K562 (cell line): ENCODE results near the gene NAIF1. TPM values are rescaled to one million over a fixed set of nuclear protein-coding genes. Genes with fewer than 3 reads are reported as not detected.

ENCODE experiments used
- ARID2 ChIP-seq: fragments of 450-650 bp; IDR thresholded peaks from 2 replicates; pipeline ENCODE4 v1.6.1; 2017; ENCODE audit warnings: antibody characterized with exemption, mild to moderate bottlenecking
- CEBPG ChIP-seq, 3 experiments: fragments of 200-800 bp in 1 of 3; sonication (Bioruptor generic) in 1 of 3; sonication (generic) in 1 of 3; formaldehyde crosslinking in 1 of 3; IDR thresholded peaks in 2 of 3; conservative IDR thresholded peaks in 1 of 3; 2 replicates each; pipeline versions ENCODE4 v1.6.1 to v1.8.0; 2016 to 2022; ENCODE audit warnings: missing compliant biosample characterization in 2 of 3, missing genetic modification characterization in 2 of 3, mild to moderate bottlenecking in 1 of 3, missing genetic modification reagents in 1 of 3
- CXXC5 ChIP-seq: fragments of 250-450 bp; sonication (Bioruptor Pico); IDR thresholded peaks from 2 replicates; pipeline ENCODE4 v1.8.0; 2022; ENCODE audit warnings: inconsistent platforms, mild to moderate bottlenecking, moderate library complexity
- HNRNPL ChIP-seq: fragments of 200-400 bp; formaldehyde crosslinking; IDR thresholded peaks from 2 replicates; pipeline ENCODE4 v1.6.1; 2017; ENCODE audit warnings: low read depth, mild to moderate bottlenecking, low read length
- JUN ChIP-seq, 2 experiments: sonication (generic) in 1 of 2; formaldehyde crosslinking in 1 of 2; IDR thresholded peaks; 2 replicates each; pipeline versions ENCODE4 v1.6.1 to v1.8.0; 2012 to 2022; ENCODE audit warnings: borderline replicate concordance in 2 of 2, mild to moderate bottlenecking in 2 of 2, improper control_type of control experiment in 1 of 2, low read depth in 1 of 2, low read length in 1 of 2, missing genetic modification reagents in 1 of 2
- KLF10 ChIP-seq: fragments of 250-450 bp; sonication (Bioruptor Pico); IDR thresholded peaks from 2 replicates; pipeline ENCODE4 v1.6.1; 2021; ENCODE audit warnings: matching md5 sums
- MTA3 ChIP-seq: fragments of 450-650 bp; formaldehyde crosslinking; IDR thresholded peaks from 2 replicates; pipeline ENCODE4 v1.6.1; 2017; ENCODE audit warnings: mild to moderate bottlenecking, borderline replicate concordance
- NR3C1 ChIP-seq: sonication (generic); formaldehyde crosslinking; IDR thresholded peaks from 2 replicates; pipeline ENCODE4 v1.8.1; 2022; ENCODE audit warnings: missing genetic modification reagents
- PTBP1 ChIP-seq: fragments of 200-400 bp; formaldehyde crosslinking; IDR thresholded peaks from 2 replicates; pipeline ENCODE4 v1.6.1; 2017; ENCODE audit warnings: low read depth, low read length
- SMARCE1 ChIP-seq: fragments of 450-650 bp; IDR thresholded peaks from 2 replicates; pipeline ENCODE4 v1.7.1; 2016; ENCODE audit warnings: mild to moderate bottlenecking
- TOE1 ChIP-seq, 2 experiments: fragments of 450-650 bp in 1 of 2; sonication (generic) in 1 of 2; formaldehyde crosslinking in 1 of 2; IDR thresholded peaks; 2 replicates each; pipeline versions ENCODE4 v1.7.1 to v1.8.0; 2016 to 2022; ENCODE audit warnings: borderline replicate concordance in 2 of 2, mild to moderate bottlenecking in 2 of 2, antibody characterized with exemption in 1 of 2, inconsistent platforms in 1 of 2, low read depth in 1 of 2, missing genetic modification reagents in 1 of 2, moderate library complexity in 1 of 2
- ZNF146 ChIP-seq: IDR thresholded peaks from one replicate; pipeline ENCODE4 v1.6.1; 2018; ENCODE audit warnings: missing compliant biosample characterization; ENCODE audit not compliant: unreplicated experiment
- polyA plus RNA-seq, 8 experiments: library from polyadenylated mRNA; depleted of rRNA in 4 of 8; stranded (reverse) in 5 of 8; unstranded in 3 of 8; fragments of >200 nt; fragmentation: Nextera tagmentation in 2 of 8; fragmentation: Illumina TruSeq in 1 of 8; extraction: Ambion mirVana in 2 of 8; extraction: Trizol in 1 of 8; gene quantifications; 2 replicates each; pipeline versions ENCODE4 v1.2.1 to v1.2.3, GENCODE V29; 2011 to 2014; ENCODE audit warnings: inconsistent platforms in 1 of 8, missing spikeins in 1 of 8
- total RNA-seq, 7 experiments: library from RNA; depleted of rRNA in 6 of 7; stranded (reverse); fragments of >200 nt in 6 of 7; fragmentation: Illumina TruSeq in 2 of 7; extraction: Trizol in 2 of 7; gene quantifications; 2 replicates each; pipeline versions ENCODE4 v1.2.1 to v1.2.3, GENCODE V29; 2011 to 2021; ENCODE audit warnings: low replicate concordance in 1 of 7
- TF ChIP-seq, protein P1 (sequence below): fragments of 250-450 bp; sonication (Bioruptor Pico); IDR thresholded peaks from 2 replicates; pipeline ENCODE4 v1.5.0; 2020; ENCODE audit warnings: mild to moderate bottlenecking
- TF ChIP-seq, protein P2 (sequence below): fragments of 200-400 bp; formaldehyde crosslinking; IDR thresholded peaks from 2 replicates; pipeline ENCODE4 v1.6.1; 2017; ENCODE audit warnings: mild to moderate bottlenecking, low read depth, low read length, moderate library complexity
- TF ChIP-seq, protein P3 (sequence below): fragments of 250-450 bp; sonication (Bioruptor Pico); IDR thresholded peaks from 2 replicates; pipeline ENCODE4 v1.8.0; 2022; ENCODE audit warnings: moderate library complexity, mild to moderate bottlenecking, inconsistent platforms
- TF ChIP-seq, protein P4 (sequence below): fragments of 250-450 bp; sonication (Bioruptor Pico); IDR thresholded peaks from 2 replicates; pipeline ENCODE4 v1.5.1; 2021; ENCODE audit warnings: mild to moderate bottlenecking
- TF ChIP-seq, protein P5 (sequence below): IDR thresholded peaks from 3 replicates; pipeline ENCODE4 v1.6.1; 2011; ENCODE audit warnings: borderline replicate concordance, mild to moderate bottlenecking; ENCODE audit not compliant: insufficient read length, insufficient read depth

The NAIF1 gene
- total and polyA plus RNA-seq, 9 of the 15 experiments (the other 6 are each of a cell fraction or from before 2014, with no cell fraction given) = 4.8 to 26.6 (median 17.2) TPM

DNA sequence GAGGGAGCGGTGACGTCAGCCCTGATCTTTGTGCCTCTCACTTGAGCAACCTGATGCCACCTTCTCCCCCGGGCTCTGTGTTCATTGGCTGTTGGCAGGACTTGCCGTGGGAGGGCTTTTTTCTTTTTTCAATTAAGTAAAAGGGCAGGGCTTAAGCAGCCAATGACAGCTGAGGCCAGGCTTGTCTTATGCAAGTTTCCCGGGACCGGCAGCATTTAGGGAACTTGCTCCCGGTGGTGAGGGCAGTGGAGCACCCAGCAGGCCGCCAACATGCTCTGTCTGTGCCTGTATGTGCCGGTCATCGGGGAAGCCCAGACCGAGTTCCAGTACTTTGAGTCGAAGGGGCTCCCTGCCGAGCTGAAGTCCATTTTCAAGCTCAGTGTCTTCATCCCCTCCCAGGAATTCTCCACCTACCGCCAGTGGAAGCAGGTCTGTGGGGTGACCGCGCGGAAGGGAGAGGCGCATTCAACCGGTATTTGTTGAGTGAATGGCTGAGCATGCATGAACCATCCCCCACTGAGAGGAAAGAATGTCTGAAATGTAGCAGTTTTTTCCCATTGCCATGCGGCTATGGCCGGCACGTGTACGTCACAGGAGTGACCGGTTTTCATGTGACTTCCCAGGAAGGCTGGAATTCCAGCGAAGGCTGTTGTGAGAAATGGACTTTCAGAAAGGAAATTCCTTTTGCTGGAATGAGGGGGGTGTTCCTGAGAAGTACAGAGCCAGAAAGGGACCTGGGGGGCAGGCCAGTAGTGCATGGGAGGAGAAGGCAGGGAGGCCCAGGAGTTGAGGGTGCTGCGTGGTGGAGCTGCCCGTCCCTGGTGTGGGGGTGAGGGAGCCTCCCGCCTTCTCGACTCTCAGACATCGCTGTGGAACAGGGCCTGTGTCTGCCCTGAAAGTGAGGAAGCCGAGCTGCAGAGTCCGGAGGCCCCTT is 31.4 kb upstream of the NAIF1 start (continued):
- TF ChIP-seq, protein P1, sequence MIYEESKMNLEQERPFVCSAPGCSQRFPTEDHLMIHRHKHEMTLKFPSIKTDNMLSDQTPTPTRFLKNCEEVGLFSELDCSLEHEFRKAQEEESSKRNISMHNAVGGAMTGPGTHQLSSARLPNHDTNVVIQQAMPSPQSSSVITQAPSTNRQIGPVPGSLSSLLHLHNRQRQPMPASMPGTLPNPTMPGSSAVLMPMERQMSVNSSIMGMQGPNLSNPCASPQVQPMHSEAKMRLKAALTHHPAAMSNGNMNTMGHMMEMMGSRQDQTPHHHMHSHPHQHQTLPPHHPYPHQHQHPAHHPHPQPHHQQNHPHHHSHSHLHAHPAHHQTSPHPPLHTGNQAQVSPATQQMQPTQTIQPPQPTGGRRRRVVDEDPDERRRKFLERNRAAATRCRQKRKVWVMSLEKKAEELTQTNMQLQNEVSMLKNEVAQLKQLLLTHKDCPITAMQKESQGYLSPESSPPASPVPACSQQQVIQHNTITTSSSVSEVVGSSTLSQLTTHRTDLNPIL (CRISPR knock-in tag) = no peak
- TF ChIP-seq, protein P2, sequence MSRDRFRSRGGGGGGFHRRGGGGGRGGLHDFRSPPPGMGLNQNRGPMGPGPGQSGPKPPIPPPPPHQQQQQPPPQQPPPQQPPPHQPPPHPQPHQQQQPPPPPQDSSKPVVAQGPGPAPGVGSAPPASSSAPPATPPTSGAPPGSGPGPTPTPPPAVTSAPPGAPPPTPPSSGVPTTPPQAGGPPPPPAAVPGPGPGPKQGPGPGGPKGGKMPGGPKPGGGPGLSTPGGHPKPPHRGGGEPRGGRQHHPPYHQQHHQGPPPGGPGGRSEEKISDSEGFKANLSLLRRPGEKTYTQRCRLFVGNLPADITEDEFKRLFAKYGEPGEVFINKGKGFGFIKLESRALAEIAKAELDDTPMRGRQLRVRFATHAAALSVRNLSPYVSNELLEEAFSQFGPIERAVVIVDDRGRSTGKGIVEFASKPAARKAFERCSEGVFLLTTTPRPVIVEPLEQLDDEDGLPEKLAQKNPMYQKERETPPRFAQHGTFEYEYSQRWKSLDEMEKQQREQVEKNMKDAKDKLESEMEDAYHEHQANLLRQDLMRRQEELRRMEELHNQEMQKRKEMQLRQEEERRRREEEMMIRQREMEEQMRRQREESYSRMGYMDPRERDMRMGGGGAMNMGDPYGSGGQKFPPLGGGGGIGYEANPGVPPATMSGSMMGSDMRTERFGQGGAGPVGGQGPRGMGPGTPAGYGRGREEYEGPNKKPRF = no peak
- TF ChIP-seq JUN (IDR thresholded peaks at IDR 0.05; ENCODE audit: borderline replicate concordance, low read depth, low read length) = 0 out of 2 replicates have a peak, but pooled peaks have one; percentile 50
- no peak for TF ChIP-seq JUN (CRISPR knock-in tag; IDR thresholded peaks at IDR 0.05; ENCODE audit: borderline replicate concordance)
- TF ChIP-seq, protein P3, sequence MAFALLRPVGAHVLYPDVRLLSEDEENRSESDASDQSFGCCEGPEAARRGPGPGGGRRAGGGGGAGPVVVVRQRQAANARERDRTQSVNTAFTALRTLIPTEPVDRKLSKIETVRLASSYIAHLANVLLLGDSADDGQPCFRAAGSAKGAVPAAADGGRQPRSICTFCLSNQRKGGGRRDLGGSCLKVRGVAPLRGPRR (CRISPR knock-in tag) = no peak
- TF ChIP-seq, protein P4, sequence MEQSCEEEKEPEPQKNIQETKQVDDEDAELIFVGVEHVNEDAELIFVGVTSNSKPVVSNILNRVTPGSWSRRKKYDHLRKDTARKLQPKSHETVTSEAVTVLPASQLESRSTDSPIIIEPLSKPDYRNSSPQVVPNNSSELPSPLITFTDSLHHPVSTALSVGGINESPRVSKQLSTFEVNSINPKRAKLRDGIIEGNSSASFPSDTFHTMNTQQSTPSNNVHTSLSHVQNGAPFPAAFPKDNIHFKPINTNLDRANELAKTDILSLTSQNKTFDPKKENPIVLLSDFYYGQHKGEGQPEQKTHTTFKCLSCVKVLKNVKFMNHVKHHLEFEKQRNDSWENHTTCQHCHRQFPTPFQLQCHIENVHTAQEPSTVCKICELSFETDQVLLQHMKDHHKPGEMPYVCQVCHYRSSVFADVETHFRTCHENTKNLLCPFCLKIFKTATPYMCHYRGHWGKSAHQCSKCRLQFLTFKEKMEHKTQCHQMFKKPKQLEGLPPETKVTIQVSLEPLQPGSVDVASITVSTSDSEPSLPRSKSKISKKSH (CRISPR knock-in tag) = no peak
- TF ChIP-seq, protein P5, sequence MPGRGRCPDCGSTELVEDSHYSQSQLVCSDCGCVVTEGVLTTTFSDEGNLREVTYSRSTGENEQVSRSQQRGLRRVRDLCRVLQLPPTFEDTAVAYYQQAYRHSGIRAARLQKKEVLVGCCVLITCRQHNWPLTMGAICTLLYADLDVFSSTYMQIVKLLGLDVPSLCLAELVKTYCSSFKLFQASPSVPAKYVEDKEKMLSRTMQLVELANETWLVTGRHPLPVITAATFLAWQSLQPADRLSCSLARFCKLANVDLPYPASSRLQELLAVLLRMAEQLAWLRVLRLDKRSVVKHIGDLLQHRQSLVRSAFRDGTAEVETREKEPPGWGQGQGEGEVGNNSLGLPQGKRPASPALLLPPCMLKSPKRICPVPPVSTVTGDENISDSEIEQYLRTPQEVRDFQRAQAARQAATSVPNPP = no peak
- no peak for TF ChIP-seq TOE1 (IDR thresholded peaks at IDR 0.05; ENCODE audit: borderline replicate concordance)
- no peak for TF ChIP-seq TOE1 (CRISPR knock-in tag; IDR thresholded peaks at IDR 0.05; ENCODE audit: borderline replicate concordance, low read depth)
- 0 out of 2 replicates have a peak, but pooled peaks have one; percentile 23 for TF ChIP-seq HNRNPL
- TF ChIP-seq ARID2 = no peak
- no peak for TF ChIP-seq PTBP1
- peak; percentile 44; the same call in 1 of the 2 replicates for TF ChIP-seq CEBPG (CRISPR knock-in tag; IDR thresholded peaks at IDR 0.05)
- peak; percentile 61 to 75 for TF ChIP-seq CEBPG (tag; conservative IDR thresholded peaks at IDR 0.05 in 1 of 2, IDR thresholded peaks at IDR 0.05 in 1 of 2)
- no peak for TF ChIP-seq ZNF146 (CRISPR knock-in tag)
- TF ChIP-seq CXXC5 = no peak
- TF ChIP-seq MTA3 = no peak
- TF ChIP-seq KLF10 = no peak
- TF ChIP-seq NR3C1 (CRISPR knock-in tag) = no peak
- TF ChIP-seq SMARCE1 = no peak
